GM19239 (cell line): Measurements from ENCODE around the gene ASH1L.

Experiments used
- DNase-seq: peaks from one replicate; pipeline ENCODE4 v3.0.0; 2011; ENCODE audit warnings: low spot score; ENCODE audit not compliant: insufficient read length
- FAIRE-seq: peaks from 2 replicates; lab custom pipeline; 2011; peaks lifted over from hg19 to GRCh38; lab: Jason Lieb, UNC

The ASH1L gene

GRCh38 chr1:155320252-155320651, 242.4 kb downstream of the ASH1L start:
- DNase-seq (no peak), FAIRE-seq (no peak)

DNA sequence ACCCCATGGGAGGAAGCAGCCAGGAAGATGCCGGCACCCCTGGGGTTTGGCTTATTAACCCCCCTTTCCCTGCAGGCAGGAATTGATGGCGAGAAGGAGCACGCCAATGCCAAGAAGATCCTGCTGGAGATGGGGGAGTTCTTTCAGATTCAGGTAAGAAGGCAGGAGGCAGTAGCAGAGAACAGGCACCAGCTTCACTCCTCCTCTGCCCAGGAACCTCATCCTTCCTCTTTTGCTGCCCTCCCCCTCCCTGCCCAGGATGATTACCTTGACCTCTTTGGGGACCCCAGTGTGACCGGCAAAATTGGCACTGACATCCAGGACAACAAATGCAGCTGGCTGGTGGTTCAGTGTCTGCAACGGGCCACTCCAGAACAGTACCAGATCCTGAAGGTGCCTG, 243.1 kb downstream of the ASH1L start:
- DNase-seq (no peak), FAIRE-seq (no peak)

GRCh38 chr1:155318082-155318481, 244.5 kb downstream of the ASH1L start:
- no peak for DNase-seq
- no peak for FAIRE-seq

GRCh38 chr1:155316922-155317321, 245.7 kb downstream of the ASH1L start:
- no peak for FAIRE-seq
- DNase-seq, result no peak

DNA sequence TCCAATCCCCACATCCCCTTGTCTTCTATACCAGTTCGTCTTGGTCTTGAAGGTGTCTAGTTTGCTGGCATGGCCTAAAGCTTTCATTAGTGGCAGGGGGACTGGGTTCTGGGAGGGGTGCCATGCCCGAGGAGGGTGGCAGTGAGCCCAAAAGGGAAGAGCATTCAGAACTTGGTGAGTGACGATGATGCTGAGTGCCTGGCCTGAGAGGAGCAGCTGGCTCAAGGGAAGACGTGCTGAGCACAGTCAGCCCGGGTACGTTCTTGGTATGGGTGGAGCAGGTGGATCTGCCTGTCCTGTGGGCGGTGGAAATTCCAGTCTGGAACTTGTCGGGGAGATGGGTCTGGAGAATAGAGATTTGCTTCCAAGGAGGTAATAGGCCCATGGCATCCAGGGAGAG, 249.3 kb downstream of the ASH1L start:
- DNase-seq (no peak), FAIRE-seq (no peak)

- DNase-seq (no peak), FAIRE-seq (no peak)
Measured at GRCh38 chr1:155309423-155310021, 253.1 kb downstream of the ASH1L start.

DNA sequence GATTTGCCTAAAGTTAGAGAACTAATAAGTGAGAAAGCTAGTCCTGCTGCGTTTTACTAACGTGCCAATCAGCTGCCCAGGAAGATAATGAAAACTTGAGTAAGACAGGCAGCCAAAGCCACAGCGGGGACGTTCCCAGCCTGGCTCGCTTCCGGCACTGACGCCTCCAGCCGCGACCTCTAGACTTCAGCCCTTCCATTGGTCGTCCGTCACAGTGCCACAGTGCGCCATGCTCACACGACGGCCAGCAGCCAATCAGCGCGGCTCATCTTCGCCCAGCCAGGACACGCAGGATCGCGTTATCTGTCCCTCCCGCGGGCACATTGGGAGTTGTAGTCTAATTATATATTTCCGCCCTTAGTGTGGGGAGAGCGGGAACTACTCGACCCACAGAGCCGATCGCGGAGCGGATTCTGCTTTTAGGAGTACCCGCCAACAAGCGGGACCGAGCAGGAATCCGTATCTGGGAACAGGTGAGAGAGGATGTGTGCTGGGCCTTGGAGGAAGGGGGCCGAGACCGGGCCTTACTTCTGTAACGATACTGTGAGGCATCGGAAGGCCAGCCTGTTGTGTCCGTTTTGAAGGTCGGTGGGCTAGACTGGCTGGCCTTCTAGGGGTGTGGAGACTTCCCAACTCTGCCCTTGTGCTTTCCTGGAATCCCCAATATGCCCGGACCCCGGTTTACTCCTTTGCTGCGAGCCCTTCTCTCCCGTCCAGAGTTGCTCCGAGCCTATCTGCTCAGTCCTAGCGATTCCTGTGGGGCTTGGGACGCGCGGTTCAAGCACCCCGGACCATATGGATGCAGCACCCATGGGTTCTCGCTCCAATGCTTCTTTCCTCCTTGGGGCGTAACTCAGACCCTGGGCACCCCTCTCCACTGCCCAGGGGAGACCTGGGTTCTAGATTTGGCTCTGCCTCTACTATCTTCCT, 253.8 kb downstream of the ASH1L start, which contains the start of gene FDPS:
TSS of gene FDPS (plus strand) at position 374 of the 930 bp plus-strand sequence. CDS start 924 bp downstream, outside the sequence.
- FAIRE-seq, result peak; percentile 97

DNA sequence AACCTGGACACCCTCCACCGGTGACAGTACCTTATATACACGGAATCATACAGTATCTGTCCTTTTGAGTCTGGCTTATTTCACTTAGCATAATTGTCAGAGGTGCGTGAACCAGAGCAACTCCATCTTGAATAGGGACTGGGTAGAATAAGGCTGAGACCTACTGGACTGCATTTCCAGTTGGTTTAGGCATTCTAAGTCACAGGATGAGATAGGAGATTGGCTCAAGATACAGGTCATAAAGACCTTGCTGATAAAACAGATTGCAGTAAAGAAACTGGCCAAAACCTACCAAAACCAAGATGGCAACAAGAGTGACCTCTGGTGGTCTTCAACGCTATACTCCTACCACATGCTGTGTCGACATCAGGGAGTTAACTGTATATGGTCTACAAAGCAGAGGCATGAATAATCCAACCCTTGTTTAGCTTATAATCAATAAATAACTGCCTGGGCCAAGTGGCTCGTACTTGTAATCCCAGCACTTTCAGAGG, 255.3 kb downstream of the ASH1L start:
- FAIRE-seq (peak; percentile 66), DNase-seq (no peak)

More for the DNA sequence above, 253.8 kb downstream of the ASH1L start, which contains the start of gene FDPS:
- peak; percentile 82 for DNase-seq

- no peak for DNase-seq
Measured at GRCh38 chr1:155305881-155306391, 256.7 kb downstream of the ASH1L start.

DNA sequence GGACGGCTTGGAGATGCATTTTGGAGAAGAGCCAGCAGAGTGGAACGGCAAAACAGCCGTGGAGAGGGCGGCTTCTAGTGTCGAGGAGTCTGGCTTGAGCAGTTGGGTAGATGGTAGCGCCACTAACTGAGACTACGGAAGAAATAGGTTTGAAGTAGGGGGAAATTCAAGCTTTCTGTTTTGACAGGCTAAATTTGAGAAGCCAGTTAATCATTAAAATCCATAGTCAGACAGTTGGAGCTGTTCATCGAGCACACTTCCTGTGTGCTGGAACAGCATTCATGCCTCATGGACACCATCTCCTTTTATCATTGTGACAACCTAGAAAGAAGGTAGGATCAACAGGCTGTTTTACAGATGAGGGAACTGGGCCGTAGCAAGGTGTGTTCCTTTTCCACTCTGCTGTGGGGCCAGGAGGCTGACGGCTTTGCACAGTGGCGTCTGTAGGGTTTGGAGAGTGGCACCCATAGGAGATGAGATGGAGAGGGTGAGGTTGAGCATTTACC, 258.0 kb downstream of the ASH1L start:
- DNase-seq (peak; percentile 48), FAIRE-seq (peak; percentile 35)

More at GRCh38 chr1:155305881-155306391, 256.7 kb downstream of the ASH1L start:
- FAIRE-seq, result no peak

- no peak for DNase-seq
- FAIRE-seq, result no peak
Measured at GRCh38 chr1:155301342-155301841, 261.2 kb downstream of the ASH1L start, which contains the start of gene PKLR. TSS of gene PKLR (minus strand) at chr1:155301438. CDS start at chr1:155301395, 43 bp downstream.

GRCh38 chr1:155300553-155301329, 261.9 kb downstream of the ASH1L start:
- FAIRE-seq, result no peak
- no peak for DNase-seq

GRCh38 chr1:155300024-155300423, 262.6 kb downstream of the ASH1L start:
- DNase-seq (no peak), FAIRE-seq (no peak)

DNA sequence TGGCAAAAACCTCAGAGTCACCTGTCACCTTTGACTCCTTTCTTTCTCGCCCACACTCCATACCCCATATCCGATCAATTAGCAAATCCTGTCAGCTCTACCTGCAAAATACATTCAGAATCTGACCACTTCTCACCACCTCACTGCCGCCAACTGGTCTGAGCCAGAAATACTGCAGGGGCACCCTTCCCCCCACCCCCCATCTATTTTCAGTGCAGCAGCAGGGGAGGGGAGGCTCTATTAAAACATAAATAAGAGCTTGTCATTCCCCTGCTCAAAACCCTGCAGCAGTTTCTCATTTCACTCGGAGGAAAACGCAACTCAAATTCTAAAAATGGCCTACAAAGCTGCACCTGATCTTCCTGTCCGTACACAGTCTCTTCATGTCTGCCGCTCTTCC, 265.2 kb downstream of the ASH1L start:
- no peak for DNase-seq
- no peak for FAIRE-seq

DNA sequence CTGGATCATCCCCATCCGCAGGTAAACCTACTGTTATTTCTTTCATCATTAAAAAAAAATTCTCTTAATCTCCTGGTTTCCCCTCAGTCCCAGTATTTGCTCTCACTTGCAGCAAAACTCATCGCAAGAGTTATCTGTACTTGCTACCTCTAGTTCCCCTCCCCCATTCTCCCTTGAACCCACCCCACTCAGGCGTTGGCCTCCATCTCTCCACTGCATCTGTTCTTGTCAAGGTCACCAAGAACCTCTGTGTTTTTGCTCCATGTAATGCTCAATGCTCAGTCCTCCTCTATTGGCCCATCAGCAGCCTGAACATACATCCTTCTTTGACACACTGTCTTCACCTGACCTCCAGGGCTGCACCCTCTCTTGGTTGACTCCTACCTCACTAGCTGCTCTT, 265.9 kb downstream of the ASH1L start:
- FAIRE-seq, result no peak
- no peak for DNase-seq

GRCh38 chr1:155295942-155296267, 266.7 kb downstream of the ASH1L start:
- FAIRE-seq (no peak), DNase-seq (no peak)

DNA sequence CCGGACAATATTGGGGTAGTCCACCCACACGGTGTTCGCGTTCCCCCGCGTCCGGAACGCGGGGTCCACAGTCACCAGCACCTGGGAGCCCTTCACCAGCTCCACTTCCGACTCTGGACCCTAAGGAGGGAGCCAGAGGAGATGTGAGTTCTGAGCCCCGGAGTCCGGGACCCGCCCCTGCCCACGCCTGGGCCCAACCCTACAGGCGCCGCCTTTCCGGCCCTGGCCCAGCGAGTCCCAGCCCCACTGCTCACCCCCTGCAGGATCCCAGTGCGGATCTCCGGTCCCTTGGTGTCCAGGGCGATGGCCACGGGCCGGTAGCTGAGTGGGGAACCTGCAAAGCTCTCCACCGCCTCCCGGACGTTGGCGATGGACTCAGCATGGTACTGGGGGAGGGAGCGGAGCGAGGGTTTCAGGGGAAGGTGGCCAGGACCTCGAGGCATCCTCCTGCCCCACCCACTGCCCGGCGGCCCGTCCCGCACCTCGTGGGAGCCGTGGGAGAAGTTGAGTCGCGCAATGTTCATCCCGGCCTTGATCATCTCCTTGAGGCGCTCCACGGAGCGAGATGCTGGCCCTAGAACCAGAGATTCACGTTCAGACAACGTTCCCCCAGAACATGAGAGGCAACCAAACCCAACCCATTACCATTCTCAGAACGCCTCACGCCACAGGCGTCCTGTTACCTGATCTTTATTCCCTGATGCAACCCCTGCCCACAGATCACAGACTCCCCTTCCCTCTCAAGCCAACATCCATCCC, 267.2 kb downstream of the ASH1L start:
- FAIRE-seq, result no peak
- DNase-seq, result no peak

GRCh38 chr1:155294520-155295182, 268.0 kb downstream of the ASH1L start:
- no peak for DNase-seq
- no peak for FAIRE-seq
